Measurements from ENCODE around the gene ALOX5. TPM values are rescaled to one million over a fixed set of nuclear protein-coding genes. Genes with fewer than 3 reads are reported as not detected.
"Not testable (repeated sequence)": the region's sequence is repeated elsewhere in the genome, so short reads cannot be mapped to it uniquely, and the experiment has no call there.

Gene ALOX5
- polyA plus RNA-seq, 1 donor: 3.5 TPM

- no peak for DNase-seq
These were observed 485 bp downstream of the ALOX5 start for GRCh38 chr10:45374350-45375052.

DNA sequence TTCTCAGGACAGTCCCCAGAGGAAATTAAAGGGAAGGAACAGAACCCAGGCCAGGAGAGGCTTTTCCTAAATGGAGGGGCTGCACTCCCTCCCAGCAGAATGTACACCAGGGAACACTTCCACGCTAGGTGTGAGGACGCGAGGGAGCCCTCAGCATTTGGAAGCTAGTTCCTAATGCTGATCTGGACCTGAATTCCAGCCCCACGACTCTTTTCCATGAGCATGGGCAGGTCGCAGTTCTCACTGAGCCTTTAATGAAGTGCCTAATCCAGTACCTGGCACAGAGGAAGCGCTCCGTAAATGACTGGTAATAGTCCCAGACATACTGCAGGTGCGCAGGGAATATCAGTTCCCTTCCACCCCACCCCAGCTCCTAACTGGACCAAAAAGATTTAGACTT is 1.1 kb downstream of the ALOX5 start:
- no peak for DNase-seq

DNA sequence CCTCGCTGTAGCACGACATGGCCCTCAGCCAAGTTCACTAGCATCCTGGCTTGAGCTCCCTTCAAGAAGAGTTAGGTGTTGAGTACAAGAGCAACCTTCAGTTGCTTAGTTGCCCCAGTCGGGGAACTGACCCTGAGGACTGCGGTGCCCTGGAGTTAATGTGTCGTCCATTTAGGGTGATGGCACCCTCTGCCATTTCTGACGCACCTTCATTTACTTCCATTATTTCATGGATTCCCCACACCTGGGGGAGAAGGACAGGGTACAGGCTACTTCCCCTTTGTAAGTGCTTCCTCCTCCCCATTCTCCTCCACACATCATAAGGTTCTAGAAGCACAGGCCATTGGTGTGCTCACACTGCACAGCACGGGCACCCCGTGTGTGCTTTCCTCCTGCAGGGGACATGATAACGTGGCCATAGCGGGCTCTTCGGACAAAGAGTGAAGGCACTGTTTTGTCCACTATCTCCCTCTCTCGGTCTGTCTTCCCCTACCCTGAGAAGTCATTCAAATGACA is 1.8 kb downstream of the ALOX5 start:
- no peak for DNase-seq

DNA sequence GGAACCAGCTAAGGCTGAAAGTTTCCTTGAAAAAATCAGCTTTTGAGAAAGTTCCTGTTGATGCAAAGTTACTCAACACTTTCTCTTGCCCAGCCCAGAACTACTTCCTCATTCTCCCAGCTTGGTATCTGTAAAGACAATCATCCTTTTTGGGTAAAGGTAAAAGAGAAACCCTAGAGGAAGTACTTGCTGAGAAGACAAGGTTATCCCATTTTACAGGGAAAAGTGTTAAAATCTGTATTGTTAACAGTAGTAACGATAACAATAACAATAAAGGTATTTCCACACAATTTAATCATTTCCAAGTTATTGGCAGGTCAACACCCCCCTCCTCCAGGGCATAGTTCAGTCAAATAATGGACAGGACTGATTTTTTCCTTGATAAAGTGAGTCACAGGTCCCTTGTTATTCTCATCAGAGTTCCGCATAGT is 2.4 kb downstream of the ALOX5 start:
- DNase-seq: no peak

DNA sequence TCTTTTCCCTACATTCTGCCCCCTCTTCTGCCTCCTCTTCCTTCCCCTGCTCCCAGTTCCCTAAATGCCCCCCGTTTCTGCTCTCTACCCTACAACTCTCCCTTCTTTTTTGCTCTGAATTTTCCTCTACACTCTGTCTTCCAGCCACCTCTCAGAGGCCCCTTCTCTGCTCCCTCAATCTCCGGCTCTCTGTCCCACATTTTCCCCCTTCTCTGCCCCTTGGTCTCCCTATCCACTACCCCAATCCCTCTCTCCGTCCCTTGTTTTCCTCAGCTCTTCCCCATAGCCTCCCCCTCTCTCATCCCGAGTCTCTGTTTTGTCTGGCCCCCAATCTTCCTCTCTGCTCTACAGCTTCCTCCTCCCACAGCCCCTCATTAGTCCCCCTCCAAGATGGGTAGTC is 3.3 kb downstream of the ALOX5 start:
- no peak for DNase-seq

- DNase-seq: no peak
These were observed 3.8 kb downstream of the ALOX5 start for GRCh38 chr10:45377858-45378257.

GRCh38 chr10:45378914-45379726 is 5.1 kb downstream of the ALOX5 start:
- DNase-seq: no peak

DNA sequence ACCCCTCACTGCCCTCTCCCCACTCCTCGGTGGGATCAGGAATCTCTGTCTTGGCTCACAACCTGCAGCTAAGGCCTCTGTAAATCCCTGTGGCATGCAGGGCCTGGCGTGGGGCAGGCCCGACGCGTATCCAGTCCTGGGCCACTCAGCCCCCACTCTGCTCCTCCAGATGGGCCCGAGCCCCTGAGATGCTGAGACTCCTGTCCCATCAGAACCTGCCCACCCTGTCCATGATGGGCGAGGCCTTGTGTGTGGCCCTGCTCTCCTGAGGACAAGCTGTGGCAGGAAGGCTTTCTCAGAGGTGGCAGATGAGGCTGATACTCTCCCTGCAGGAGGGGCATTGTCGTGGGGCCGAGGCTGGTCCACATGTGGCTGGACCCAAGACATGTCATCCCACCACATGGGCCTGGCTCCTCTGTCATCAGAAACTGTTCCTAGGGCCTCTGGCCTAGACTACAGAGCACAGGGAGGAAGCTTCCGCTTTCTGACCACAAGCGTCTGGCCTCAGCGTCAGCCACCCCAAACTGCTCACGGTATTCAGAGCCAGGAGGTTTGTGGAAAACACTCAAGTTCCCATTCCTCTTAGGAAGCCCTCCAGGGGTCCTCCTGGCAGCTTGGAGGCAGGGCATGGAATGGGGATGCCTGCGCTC is 6.0 kb downstream of the ALOX5 start:
- DNase-seq: no peak

- DNase-seq: no peak
These were observed 7.0 kb downstream of the ALOX5 start for GRCh38 chr10:45380903-45381620.

- no peak for DNase-seq
These were observed 8.6 kb downstream of the ALOX5 start for GRCh38 chr10:45382591-45382990.

- no peak for DNase-seq
These were observed 9.8 kb downstream of the ALOX5 start for GRCh38 chr10:45383682-45384330.

GRCh38 chr10:45386657-45387056 is 12.6 kb downstream of the ALOX5 start:
- DNase-seq: no peak

- DNase-seq: no peak
These were observed 13.3 kb downstream of the ALOX5 start for GRCh38 chr10:45387096-45387893.

DNA sequence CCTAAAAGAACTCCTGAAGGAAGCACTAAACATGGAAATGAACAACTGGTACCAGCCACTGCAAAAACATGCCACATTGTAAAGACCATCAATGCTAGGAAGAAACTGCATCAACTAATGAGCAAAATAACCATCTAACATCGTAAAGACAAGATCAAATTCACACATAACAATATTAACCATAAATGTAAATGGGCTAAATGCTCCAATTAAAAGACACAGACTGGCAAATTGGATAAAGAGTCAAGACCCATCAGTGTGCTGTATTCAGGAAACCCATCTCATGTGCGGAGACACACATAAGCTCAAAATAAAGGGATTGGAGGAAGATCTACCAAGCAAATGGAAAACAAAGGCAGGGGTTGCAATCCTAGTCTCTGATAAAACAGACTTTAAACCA is 15.7 kb downstream of the ALOX5 start:
- not testable (repeated sequence) for DNase-seq

DNA sequence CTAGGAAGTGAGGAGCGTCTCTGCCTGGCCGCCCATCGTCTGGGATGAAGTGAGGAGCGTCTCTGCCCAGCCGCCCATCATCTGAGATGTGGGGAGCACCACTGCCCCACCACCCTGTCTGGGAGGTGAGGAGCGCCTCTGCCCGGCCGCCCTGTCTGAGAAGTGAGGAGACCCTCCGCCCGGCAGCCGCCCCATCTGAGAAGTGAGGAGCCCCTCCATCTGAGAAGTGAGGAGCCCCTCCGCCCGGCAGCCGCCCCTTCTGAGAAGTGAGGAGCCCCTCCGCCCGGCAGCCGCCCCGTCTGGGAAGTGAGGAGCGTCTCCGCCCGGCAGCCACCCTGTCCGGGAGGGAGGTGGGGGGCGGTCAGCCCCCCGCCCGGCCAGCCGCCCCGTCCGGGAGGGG is 17.6 kb downstream of the ALOX5 start:
- DNase-seq: not testable (repeated sequence)

DNA sequence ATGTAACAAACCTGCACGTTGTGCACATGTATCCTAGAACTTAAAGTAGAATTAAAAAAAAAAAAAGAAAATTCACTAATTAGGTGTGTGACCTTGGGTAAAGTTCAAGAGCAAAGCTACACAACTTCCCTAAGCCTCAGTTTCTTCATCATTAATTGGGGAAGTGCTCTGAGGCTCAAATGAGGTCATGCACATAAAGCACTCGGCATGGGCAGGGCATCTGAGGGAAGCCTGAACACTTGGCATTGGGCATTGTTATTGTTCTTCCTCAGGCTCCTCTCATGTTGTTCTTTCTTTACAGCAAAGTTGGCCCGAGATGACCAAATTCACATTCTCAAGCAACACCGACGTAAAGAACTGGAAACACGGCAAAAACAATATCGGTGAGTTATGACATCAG is 21.5 kb downstream of the ALOX5 start:
- no peak for DNase-seq

DNA sequence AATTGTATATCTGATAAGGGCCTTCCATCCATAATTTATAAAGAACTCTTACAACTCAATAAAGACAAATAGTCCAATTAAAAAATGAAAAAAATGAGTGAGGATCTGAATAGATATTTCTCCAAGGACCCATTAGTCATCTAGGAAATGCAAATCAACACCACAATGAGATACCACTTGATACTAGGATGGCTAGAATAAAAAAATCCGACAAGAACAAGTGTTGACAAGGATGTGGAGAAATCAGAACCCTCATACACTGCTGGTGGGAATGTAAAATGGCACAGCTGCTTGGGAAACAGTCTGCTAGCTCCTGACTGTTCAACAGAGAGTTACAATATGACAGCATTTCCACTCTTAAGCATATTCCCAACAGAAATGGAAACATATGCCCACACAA is 24.6 kb downstream of the ALOX5 start:
- no peak for DNase-seq

DNA sequence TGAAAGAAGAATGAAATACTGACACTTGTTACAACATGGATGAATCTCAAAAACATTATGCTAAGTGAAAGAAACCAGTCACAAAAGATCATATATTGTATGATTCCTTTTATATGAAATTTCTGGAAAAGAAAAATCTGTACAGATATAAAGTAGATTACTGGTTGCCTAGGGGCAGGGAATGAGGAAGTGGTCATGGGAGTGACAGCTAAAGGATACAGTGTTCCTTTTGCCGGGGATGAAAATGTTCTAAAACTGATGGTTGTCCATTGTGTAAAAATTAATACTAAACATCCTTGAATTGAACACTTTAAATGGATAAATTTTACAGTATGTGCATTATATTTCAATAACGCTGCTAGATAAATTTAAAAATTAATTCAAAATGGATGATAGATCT is 25.1 kb downstream of the ALOX5 start:
- DNase-seq: no peak

DNA sequence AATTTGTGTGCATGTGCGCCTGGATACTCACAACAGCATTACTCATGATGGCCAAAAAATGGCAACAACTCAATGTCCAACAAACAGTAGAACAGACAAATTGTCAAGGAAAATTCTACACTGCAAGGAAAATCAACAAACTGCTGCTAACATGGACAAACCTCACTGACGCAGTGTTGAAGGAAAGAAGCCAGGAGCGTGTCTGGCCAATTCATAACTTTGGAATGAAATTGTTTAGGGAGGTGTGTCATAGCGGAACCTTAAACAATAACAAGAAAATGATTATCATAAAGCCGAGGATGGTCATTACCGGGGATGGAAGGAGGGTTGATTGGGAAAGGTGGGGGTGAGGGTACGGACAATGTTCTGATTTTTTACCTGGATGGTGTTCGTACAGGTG is 29.1 kb downstream of the ALOX5 start:
- no peak for DNase-seq

DNA sequence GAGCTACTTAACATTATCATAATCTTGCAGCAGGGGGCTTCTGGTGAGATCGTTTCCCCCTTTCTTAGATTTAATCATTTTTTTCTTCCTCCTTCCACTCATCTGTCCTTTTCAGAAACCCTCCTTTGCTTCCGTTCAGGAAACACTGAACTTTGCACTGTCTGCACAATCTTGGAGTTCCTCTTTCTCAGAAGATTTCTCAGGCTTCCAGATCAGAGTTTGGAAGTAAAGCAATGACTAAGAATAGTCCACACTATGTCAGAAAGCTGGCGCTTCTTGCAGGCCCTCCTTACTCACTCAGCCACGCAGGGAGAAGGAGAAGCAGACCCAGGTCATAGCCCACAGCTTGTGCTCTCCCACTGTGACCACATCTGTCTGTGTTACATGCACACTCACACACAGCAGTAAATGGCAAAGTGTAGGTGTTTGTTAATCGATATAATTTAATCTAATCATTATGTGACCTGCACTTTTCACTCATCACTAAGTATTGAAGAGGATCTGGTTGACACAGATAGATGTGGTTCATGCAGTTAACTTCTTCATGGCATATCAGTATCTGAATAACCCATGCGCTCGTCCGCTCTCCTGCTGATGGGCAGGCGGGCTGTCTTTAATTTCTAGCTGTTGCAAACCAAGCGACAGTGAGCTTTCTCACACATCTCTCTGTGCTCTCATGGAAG is 30.2 kb downstream of the ALOX5 start:
- DNase-seq: no peak

Data from left kidney (tissue), 2 donors.